Left cardiac atrium (tissue), 4 donors: Measurements from ENCODE around the gene CARD9. TPM values are rescaled to one million over a fixed set of nuclear protein-coding genes. Genes with fewer than 3 reads are reported as not detected.
"Not testable (repeated sequence)": the region's sequence is repeated elsewhere in the genome, so short reads cannot be mapped to it uniquely, and the experiment has no call there.

Source experiments
- ATAC-seq, 2 donors: fragments of 200-7000 bp; cut with Tn5 transposase; one replicate each; pipeline ENCODE4 v1.9.1; 2020; ENCODE audit warnings: mild to moderate bottlenecking in 2 of 2, moderate library complexity in 2 of 2
- DNase-seq: peaks from one replicate; pipeline ENCODE4 v3.0.0-alpha.2; 2020
- intact Hi-C, 2 donors: fragments of 100-400 bp; cut with DNase I; formaldehyde crosslinking; loops; one replicate each; pipeline versions ENCODE4 v1.14.1 to v1.15.1; 2022 to 2023
- total RNA-seq, 2 donors: library from RNA; stranded (reverse); fragmentation: NEBNext Ultra II Directional; extraction: Animal tissue kit (Norgen Biotek cat#: 25700); gene quantifications; one replicate each; pipeline ENCODE4 v1.2.1, GENCODE V29; 2021
- donor health status: DM: no; HTN: yes; CAD: no.
- donor health status: DM: no; HTN: yes; CAD: no; lungs with severe emphysema.
- donor health status: DM: yes; HTN: yes; CAD: no.
- donor health status: Dilated cardiomyopathy.

Gene CARD9
- total RNA-seq, 2 donors from 2014 or later: 0.86 to 2.4 TPM

DNA sequence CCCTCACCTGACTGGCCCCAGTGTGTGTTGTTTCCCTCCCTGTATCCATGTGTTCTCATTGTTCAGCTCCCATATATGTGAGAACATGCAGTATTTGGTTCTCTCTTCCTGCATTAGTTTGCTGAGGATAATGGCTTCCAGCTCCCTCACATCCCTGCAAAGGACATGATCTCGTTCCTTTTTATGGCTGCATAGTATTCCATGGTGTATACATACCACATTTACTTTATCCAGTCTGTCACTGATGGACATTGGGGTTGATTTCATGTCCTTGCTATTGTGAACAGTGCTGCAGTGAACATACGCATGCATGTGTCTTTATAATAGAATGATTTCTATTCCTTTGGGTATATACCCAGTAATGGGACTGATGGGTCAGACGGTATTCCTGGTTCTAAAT, 53.5 kb downstream of the CARD9 start:
- DNase-seq, intact Hi-C loops, ATAC-seq: not testable (repeated sequence)

DNA sequence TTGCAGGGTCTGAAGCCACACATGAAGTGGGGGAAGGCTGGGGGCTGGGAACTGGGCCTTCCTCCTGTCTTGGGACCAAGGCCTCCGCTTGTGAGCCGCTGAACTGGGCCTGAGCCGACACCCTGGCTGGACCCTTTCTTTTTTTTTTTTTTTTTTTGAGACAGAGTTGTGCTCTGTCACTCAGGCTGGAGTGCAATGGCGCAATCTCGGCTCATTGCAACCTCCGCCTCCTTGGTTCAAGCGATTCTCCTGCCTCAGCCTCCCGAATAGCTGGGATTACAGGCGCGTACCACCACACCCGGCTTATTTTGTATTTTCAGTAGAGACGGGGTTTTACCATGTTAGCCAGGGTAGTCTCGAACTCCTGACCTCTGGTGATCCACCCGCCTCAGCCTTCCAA, 54.2 kb downstream of the CARD9 start:
- intact Hi-C loops, DNase-seq, ATAC-seq: not testable (repeated sequence)

- intact Hi-C loops: no loop called here
- no peak for DNase-seq
- ATAC-seq: no peak
Measured at GRCh38 chr9:136318776-136319241, 54.7 kb downstream of the CARD9 start.

DNA sequence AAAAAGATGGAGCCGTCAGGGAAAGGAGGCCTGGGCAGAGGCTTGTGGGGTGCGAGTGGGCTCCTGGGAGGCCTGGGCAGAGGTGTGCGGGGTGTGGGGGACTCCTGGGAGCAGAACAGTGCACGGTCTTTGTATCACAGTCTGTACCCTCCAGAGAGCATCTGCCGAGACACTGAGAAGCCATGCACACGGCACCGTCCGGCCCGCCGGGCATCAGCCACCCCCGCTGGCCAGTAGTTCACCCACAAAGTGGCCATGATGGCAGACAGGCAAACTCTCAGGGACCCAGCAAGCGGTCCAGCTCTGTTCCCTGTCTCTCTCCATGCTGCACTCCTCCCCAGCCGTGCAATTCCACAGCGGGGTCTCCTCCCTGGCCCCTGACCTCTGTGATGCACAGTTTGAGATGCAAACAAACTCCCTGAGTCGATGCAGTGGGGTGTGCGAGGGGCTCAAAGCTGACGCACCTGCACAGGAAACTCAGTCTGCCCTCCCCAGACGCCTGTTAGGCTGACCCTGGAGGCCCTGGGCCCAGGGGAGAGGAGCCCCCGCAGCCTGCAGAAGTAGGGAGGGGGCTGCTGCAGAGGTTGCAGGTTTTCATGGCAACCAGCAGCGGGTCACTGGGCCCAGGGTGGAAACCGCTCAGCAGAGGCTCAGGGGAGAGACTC, 55.2 kb downstream of the CARD9 start:
- no peak for DNase-seq
- intact Hi-C loops: no loop called here
- ATAC-seq: no peak

DNA sequence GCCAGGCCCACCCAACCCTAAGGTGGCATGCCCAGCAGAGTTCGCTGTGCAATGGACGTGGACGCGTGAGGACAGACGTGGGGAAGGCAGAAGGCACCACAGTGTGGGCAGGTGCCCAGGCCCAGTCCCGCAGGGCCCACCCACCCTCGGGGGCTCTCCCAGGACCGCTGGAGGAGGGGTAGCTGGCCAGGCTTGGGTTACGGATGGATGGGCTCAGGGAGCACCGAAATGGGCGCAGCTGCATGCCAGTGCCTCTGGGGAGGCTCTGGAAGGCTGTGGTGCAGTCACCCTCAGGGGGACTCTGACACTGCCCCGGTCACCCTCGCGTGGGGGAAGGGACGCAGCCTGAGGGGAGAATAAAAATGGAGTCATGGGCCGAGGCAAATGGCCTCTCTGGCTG, 55.8 kb downstream of the CARD9 start:
- DNase-seq (no peak), ATAC-seq (no peak)
- intact Hi-C loops: no loop called here

DNA sequence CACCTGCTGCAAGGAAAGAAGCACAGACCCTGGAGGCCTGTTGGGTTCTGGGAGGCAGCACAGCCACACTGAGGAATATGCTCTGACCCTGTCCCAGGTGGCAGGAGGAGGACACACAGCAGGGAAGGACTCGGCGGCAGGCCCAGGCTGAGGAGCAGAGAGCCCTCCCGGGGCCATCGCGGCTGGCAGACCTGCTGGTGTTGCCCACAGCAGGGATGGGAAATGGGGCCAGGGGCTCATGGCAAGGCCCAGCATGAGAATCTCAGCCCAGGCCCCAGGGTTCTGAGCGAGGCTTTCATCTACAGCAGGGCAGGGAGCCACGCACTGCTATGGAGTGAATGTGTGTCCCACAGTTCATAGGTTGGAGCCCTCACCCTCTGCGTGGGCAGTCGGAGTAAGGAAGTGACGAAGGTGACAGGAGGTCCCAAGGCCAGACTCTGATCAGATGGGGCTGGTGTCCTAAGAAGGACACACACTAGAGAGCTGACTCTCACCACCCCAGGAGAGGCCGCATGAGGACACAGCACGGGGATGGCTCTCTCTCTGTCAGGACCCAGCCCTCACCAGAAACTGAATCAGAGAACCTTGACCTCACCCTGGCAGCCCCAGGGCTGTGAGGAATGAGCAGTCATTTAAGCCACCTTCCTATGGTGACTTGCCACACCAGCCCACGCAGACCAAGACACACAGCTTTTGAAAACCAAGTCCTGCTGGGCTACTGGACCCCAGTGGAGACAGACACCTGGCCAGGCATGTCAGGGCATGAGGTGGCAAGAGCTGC, 56.4 kb downstream of the CARD9 start:
- DNase-seq (no peak), ATAC-seq (peak in 1 of 2 donors; percentile 7)
- intact Hi-C loops: no loop called here

DNA sequence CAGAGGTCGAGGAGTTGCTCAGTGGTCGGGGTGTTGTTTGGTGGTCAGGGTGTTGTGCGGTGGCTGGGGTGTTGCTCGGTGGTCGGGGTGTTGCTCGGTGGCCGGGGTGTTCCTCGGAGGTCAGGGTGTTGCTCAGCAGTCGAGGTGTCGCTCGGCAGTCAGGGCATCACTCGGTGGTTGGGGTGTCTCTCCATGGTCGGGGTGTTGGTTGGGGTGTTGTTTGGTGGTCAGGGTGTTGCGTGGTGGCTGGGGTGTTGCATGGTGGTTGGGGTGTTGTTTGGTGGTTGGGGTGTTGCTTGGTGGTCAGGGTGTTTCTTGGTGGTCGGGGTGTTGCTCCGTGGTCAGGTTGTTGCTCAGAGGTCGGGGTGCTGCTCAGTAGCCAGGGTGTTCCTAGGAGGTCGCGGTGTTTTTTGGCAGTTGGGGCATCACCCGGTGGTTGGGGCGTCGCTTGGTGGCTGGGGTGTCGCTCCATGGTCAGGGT, 57.2 kb downstream of the CARD9 start:
- no peak for DNase-seq
- ATAC-seq: no peak
- intact Hi-C loops: no loop called here

DNA sequence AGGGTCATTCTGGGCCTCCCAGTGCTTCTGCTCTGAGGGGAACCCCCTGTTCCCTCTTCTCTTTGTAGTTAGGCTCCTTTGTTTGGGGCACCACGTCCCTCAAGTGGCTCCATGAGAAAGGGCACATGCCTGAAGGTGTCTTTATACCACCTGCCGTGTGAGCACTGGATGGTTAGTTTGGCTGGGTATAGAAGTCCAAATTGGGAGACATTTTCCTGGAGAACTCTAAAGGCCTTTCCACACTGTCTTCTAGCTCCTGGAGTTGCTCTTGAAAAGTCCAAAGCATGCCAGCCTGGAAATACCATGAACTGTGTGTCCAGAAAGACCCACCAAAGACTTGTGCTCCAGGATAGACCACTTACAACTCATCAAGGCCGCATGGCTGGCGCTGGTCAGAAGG, 58.5 kb downstream of the CARD9 start:
- intact Hi-C loops: loop anchor here in 1 of 2 donors (5.0 kb wide), 1 partner anchor 87 kb away; the partner anchor contains the start of gene SNAPC4
- DNase-seq: no peak
- no peak for ATAC-seq

- DNase-seq (no peak), ATAC-seq (no peak)
- intact Hi-C loops: loop anchor here in 1 of 2 donors (5.0 kb wide), 1 partner anchor 88 kb away; the partner anchor contains the start of gene SNAPC4
Measured at GRCh38 chr9:136314056-136314416, 59.4 kb downstream of the CARD9 start.

Other genes with a start within 250 kb of the CARD9 start
- not detected for gene LHX3, start 168.5 kb downstream of the CARD9 start, total RNA-seq
- gene QSOX2, start 127.9 kb downstream of the CARD9 start, total RNA-seq: 1 to 10 TPM; 6.5 to 6.6 TPM
- not detected for gene CCDC187, start 69.6 kb downstream of the CARD9 start, total RNA-seq
- gene GPSM1, start 46.1 kb downstream of the CARD9 start, total RNA-seq: 10 to 100 TPM; 55.6 to 58.6 TPM
- 10 to 100 TPM; 23.2 to 30.6 TPM for gene DNLZ, start 9.9 kb downstream of the CARD9 start, total RNA-seq
- 1 to 10 TPM; 3.4 to 3.8 TPM for gene SNAPC4, start 26.5 kb upstream of the CARD9 start, total RNA-seq
- gene ENTR1, start 36.9 kb upstream of the CARD9 start, total RNA-seq: 10 to 100 TPM; 18.1 to 26.6 TPM
- gene PMPCA, start 37.0 kb upstream of the CARD9 start, total RNA-seq: 10 to 100 TPM; 49.4 to 66.1 TPM
- 10 to 100 TPM in 1 of 2 donors, 1 to 10 TPM in 1; 9.5 to 10.1 TPM for gene INPP5E, start 66.2 kb upstream of the CARD9 start, total RNA-seq
- gene SEC16A, start 109.4 kb upstream of the CARD9 start, total RNA-seq: 10 to 100 TPM; 27.4 to 40.8 TPM
- gene NOTCH1, start 172.4 kb upstream of the CARD9 start, total RNA-seq: 10 to 100 TPM; 22.7 to 36.0 TPM